ENCODE measurements around the gene ST3GAL3. TPM values are rescaled to one million over a fixed set of nuclear protein-coding genes. Genes with fewer than 3 reads are reported as not detected.

The ST3GAL3 gene
- total and polyA plus RNA-seq, 2 donors (not counting 3 experiments of a cell fraction or from before 2014, with no cell fraction given), result 14.3 to 35.8 TPM

GRCh38 chr1:43797891-43798290 lies 90.6 kb downstream of the ST3GAL3 start:
- Histone ChIP-seq H3K9ac (replicated peaks; ENCODE audit: extremely low read depth, insufficient read depth, low read length) (no peak overlapping the region), H3K27ac (ENCODE audit: insufficient read depth, low read depth, low read length) (no peak overlapping the region), H4K20me1 (replicated peaks; ENCODE audit: control insufficient read depth, extremely low read depth, insufficient read depth, low read length) (no peaks in the 10 kb centered on the region), H3K4me1 (ENCODE audit: control insufficient read depth, extremely low read depth, insufficient read depth, low read length) (no peaks in the 10 kb centered on the region), H3K4me2 (ENCODE audit: insufficient read depth, low read length) (no peak overlapping the region), H3K36me3 (ENCODE audit: control insufficient read depth in 2 of 2, extremely low read depth in 1 of 2, insufficient read depth in 2 of 2, low read length in 2 of 2) (no peaks in the 10 kb centered on the region), H3K4me3 (replicated peaks in 1 of 3; ENCODE audit: insufficient read depth in 1 of 3, low read depth in 1 of 3, low read length in 3 of 3) (no peak overlapping the region), H3K9me3 (replicated peaks; ENCODE audit: control insufficient read depth, insufficient read depth, low read length) (no peaks in the 10 kb centered on the region), H2AFZ (ENCODE audit: low read depth, low read length) (no peak overlapping the region), H3K9me1 (replicated peaks; ENCODE audit: control insufficient read depth, extremely low read depth, insufficient read depth, low read length) (no peaks in the 10 kb centered on the region), H3K27me3 (ENCODE audit: control insufficient read depth in 2 of 2, insufficient read depth in 2 of 2, low read length in 2 of 2) (no peaks in the 10 kb centered on the region), H3K79me2 (ENCODE audit: control insufficient read depth, insufficient read depth, low read length) (no peaks in the 10 kb centered on the region)
- CTCF ChIA-PET, result no interaction called here
- no peak for DNase-seq (ENCODE audit: low read depth, low spot score)
- no TSS peak for BruUV-seq (replicated peaks)
- intact Hi-C loops (cut with micrococcal nuclease), result no loop called here
- dilution Hi-C loops (cut with MboI; ENCODE audit: extremely low pct_ligation_motif_present, low sequenced_read_pairs), result no loop called here
- FAIRE-seq, result no peak
- POLR2A ChIA-PET, result no interaction called here
- TF ChIP-seq POLR2AphosphoS5 (IDR thresholded peaks at IDR 0.05; ENCODE audit: insufficient read depth, low read depth, low read length) (no peak), MAX (IDR thresholded peaks at IDR 0.05; ENCODE audit: insufficient read depth, insufficient read length) (no peak), JUN (IDR thresholded peaks at IDR 0.05; ENCODE audit: borderline replicate concordance, insufficient read depth, insufficient read length, low read depth) (no peak), MYC (IDR thresholded peaks at IDR 0.05; ENCODE audit: low read depth, low read length) (no peak), POLR2A (IDR thresholded peaks at IDR 0.05; ENCODE audit: low read depth, low read length) (no peak), FOS (IDR thresholded peaks at IDR 0.05; ENCODE audit: borderline replicate concordance, insufficient read depth, low read length) (no peak), GATA2 (IDR thresholded peaks at IDR 0.05; ENCODE audit: insufficient read depth, insufficient read length, low read depth, low read length) (no peak), EZH2 (IDR thresholded peaks at IDR 0.05; ENCODE audit: borderline replicate concordance, low read depth, low read length, severe bottlenecking) (no peak)
